Ishikawa (cell line): ENCODE data around the gene BIRC7.

Experiments
- CEBPB ChIP-seq: IDR thresholded peaks from 2 replicates; pipeline ENCODE4 v1.6.1; 2012
- CREB1 ChIP-seq: IDR thresholded peaks from 2 replicates; pipeline ENCODE4 v1.6.1; 2012; ENCODE audit warnings: low read depth
- EGR1 ChIP-seq: IDR thresholded peaks from 2 replicates; pipeline ENCODE4 v1.6.1; 2012
- EP300 ChIP-seq: IDR thresholded peaks from 2 replicates; pipeline ENCODE4 v1.6.1; 2012; ENCODE audit warnings: borderline replicate concordance
- FOXM1 ChIP-seq: IDR thresholded peaks from 2 replicates; pipeline ENCODE4 v1.6.1; 2012; ENCODE audit warnings: low read depth, borderline replicate concordance
- NFIC ChIP-seq: IDR thresholded peaks from 2 replicates; pipeline ENCODE4 v1.6.1; 2012
- RAD21 ChIP-seq: IDR thresholded peaks from 2 replicates; pipeline ENCODE4 v1.6.1; 2012; ENCODE audit warnings: low read depth
- REST ChIP-seq: IDR thresholded peaks from 2 replicates; pipeline ENCODE4 v1.6.1; 2012; ENCODE audit warnings: low read depth, mild to moderate bottlenecking
- TAF1 ChIP-seq: IDR thresholded peaks from 2 replicates; pipeline ENCODE4 v1.6.1; 2012; ENCODE audit warnings: low read depth, mild to moderate bottlenecking
- TCF12 ChIP-seq: IDR thresholded peaks from 2 replicates; pipeline ENCODE4 v1.6.1; 2012; ENCODE audit warnings: low read depth
- TEAD4 ChIP-seq: IDR thresholded peaks from 2 replicates; pipeline ENCODE4 v1.6.1; 2012
- YY1 ChIP-seq: IDR thresholded peaks from 2 replicates; pipeline ENCODE4 v1.6.1; 2012; ENCODE audit warnings: low read depth
- ZBTB7A ChIP-seq: IDR thresholded peaks from 2 replicates; pipeline ENCODE4 v1.6.1; 2012; ENCODE audit warnings: low read depth
- TF ChIP-seq, protein P1 (sequence below): IDR thresholded peaks from 2 replicates; pipeline ENCODE4 v1.6.1; 2012
- TF ChIP-seq, protein P2 (sequence below): IDR thresholded peaks from 2 replicates; pipeline ENCODE4 v1.6.1; 2012

The BIRC7 gene

DNA sequence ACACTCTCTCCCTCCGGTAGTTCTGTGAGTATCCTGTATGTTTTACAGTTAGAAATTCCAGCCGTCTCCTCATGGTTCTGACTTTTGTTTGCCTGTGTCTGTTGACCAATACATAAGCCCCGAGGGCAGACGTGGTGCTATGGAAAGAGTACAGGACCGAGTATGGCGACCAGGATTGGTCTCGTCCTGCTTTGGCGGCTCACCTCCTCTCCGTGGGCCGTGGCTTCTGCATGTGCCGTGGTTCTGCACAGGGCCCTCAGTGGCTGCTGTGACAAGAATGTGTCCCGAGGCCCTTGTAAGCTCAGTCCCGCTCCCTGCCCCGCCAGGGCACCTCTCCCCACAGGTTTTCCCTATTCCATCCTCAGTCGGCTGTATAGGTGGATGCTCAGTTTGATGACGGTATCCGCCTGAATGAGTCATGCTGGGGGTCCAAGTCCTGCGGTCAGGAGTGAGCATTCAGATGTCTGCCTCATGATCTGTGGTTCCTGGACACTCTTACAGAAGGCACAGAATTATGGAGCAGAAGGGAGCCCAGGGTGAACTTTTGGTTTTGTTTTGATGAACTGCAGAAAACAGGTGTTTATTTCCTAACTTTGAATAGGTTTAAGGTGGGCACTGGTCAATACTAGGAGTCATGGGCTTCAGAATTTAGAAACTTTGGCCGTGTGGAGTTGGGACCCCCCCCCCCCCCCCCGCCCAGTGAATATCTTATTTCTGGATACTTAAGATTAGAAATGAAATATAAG is 38.1 kb downstream of the BIRC7 start:
- no peak for TF ChIP-seq EGR1
- no peak for TF ChIP-seq RAD21
- TF ChIP-seq YY1, result no peak

DNA sequence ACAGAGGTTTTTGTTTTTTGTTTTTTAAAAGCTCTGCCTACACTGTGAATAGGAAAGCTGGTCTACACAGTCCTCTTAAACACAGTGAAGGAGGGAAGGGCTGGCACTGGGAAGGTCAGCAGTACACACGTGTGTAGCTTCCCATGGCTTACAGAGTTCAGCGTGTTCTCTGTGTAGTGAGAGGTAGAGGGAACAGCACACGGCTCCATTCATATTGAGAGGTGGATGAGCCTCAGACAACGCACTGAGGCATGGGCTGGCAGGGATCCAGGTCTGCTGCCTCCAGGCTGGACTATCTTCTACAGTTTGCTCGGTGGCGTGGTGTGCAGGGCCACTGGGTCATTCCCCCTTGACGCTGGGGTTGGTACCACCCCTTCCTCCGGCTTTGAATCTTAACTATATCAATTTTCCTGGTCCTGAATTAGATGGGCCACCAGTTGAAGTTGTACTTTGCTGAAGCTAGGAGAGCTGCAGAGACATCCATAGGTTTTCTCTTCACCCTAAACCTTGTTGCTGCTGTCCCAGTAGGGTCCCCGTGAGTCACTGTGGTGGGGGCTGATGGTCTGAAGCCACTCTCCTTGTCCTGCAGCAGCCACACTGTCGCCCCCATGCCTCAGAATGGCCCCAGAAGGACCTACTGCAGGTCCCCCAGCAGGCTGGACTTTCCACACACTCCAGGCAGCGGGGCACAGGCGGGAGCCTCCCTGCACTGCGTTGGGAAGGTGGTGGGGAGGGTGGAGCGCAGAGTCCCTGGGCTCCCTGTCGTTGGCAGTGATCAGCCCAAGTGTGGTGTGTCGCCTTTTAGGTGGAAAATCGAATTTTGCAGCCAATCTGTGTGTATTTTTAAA is 38.9 kb downstream of the BIRC7 start:
- TF ChIP-seq, protein P1, sequence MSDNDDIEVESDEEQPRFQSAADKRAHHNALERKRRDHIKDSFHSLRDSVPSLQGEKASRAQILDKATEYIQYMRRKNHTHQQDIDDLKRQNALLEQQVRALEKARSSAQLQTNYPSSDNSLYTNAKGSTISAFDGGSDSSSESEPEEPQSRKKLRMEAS, result no peak
- TF ChIP-seq ZBTB7A (no peak), REST (no peak)
- TF ChIP-seq, protein P2, sequence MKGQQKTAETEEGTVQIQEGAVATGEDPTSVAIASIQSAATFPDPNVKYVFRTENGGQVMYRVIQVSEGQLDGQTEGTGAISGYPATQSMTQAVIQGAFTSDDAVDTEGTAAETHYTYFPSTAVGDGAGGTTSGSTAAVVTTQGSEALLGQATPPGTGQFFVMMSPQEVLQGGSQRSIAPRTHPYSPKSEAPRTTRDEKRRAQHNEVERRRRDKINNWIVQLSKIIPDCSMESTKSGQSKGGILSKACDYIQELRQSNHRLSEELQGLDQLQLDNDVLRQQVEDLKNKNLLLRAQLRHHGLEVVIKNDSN, result no peak

DNA sequence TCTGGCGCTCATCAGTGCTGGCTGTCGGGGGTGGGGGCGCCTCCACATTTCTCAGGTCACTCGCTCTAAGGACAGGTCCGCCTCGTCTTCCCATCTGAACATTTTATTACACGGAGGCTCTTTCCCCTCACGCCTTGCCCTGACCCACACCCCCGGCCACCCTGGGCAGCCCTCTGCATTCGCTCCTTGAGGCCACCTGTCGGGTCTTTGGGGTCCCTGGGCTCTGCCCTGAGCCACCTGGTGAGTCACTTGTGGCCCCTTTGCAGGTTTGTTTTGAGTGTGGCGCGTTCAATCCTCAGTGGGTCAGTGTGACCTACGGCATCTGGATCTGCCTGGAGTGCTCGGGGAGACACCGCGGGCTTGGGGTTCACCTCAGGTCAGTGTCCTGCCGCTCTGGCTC is 40.1 kb downstream of the BIRC7 start:
- TF ChIP-seq, protein P1, result no peak
- no peak for TF ChIP-seq ZBTB7A
- TF ChIP-seq EP300, result no peak
- TF ChIP-seq NFIC, result no peak
- no peak for TF ChIP-seq CEBPB
- TF ChIP-seq EGR1, result no peak
- TF ChIP-seq CREB1, result no peak
- no peak for TF ChIP-seq TEAD4
- TF ChIP-seq YY1, result no peak
- TF ChIP-seq TCF12, result no peak
- no peak for TF ChIP-seq FOXM1
- no peak for TF ChIP-seq RAD21
- TF ChIP-seq REST, result no peak
- TF ChIP-seq, protein P2, result no peak
- TF ChIP-seq TAF1, result no peak

GRCh38 chr20:63276956-63277355 is 41.3 kb downstream of the BIRC7 start:
- TF ChIP-seq CREB1, result no peak
- TF ChIP-seq ZBTB7A, result no peak
- no peak for TF ChIP-seq CEBPB
- TF ChIP-seq RAD21, result no peak

DNA sequence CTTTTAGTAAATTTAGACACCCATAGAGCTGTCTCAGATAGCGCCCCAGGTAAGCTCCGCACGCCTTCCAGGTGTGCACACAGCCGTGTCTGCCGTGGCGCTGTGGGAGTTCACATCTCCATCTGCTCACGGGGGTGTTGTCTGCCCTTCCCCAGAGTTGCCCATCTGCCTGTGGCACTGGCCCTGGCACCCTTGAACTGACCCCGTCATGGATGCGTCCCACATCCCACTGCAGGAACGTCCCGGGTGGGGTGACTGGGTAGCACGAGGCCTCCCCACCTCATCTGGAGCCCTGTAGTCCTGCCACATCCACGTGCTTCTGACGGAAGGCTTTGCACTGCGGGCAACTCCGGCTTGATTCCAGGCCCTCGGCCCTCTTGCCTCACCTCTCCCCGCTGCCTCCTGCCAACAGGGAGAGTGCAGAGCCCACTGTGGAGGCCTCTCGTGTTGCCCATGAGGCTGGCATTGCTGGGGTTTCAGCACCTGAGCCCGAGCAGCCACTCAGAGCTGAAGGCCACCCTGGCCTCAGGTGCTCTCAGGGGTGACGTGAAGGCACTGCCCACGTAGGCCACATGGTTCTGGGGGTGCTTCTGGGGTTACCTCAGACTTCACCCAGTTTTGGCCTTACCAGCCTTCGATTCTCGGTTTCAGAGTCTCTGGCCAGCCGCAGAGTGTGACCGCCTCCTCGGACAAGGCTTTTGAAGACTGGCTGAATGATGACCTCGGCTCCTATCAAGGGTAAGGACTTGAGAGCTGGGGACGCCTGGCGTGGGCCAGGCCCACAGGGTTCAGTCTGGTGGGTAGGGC is 42.0 kb downstream of the BIRC7 start:
- TF ChIP-seq, protein P2, result no peak
- TF ChIP-seq RAD21 (no peak), EGR1 (no peak), REST (no peak), ZBTB7A (no peak), FOXM1 (no peak), CREB1 (no peak), EP300 (no peak), TEAD4 (no peak), TAF1 (no peak), YY1 (no peak), TCF12 (no peak), NFIC (no peak), CEBPB (no peak)
- TF ChIP-seq, protein P1, result no peak
